Epithelial cell of esophagus (primary cell): Measurements from ENCODE around the gene INO80E.

Experiments
- DNase-seq: peaks from one replicate; pipeline ENCODE4 v3.0.0; 2010; ENCODE audit warnings: low read depth
- H3K4me3 ChIP-seq: 2 replicates; pipeline ENCODE4 v1.5.1; 2011; ENCODE audit warnings: mild to moderate bottlenecking, low read length, control low read depth
- CTCF ChIP-seq: IDR thresholded peaks from 2 replicates; pipeline ENCODE4 v1.5.1; 2011; ENCODE audit warnings: low read depth, mild to moderate bottlenecking, low read length, control low read depth, inconsistent platforms; ENCODE audit not compliant: insufficient read depth; ENCODE audit errors: missing control alignments

INO80E gene

DNA sequence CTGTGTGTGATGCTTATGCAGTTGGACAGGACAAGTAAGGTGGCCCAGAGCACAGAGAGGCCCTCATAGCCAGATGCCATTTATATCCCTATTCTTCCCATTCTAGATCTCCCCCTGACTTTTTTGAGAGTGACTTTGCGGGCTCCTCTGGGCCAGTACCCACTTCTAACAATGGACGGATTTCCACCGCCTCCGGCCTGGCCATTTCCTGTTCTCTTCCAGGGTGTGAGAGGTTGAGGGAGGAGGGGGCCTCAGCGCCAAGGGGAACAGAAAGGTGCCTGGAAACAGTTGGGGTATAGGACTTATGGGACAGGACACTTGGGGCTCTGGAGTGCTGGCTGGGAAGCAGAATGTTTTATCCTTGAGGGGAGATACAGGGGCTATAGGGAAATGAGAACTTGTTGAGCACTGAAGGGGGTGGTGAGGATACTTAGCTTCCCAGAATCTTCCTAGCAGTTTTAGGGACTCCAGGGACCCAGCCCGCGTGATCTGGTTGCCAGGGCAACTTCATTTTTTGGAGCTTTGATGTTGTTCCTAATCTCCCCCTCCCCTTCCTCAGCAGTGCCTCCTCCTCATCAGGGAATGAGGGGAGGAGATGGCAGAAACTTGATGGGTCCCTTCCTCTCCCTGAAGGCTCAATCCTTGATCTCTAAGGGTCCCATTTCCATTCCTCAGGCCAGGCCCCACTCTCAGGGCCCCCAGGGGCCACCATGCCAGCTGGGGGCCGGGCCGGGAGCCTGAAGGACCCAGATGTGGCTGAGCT, 18.8 kb upstream of the INO80E start:
- TF ChIP-seq CTCF, result no peak
- DNase-seq, result no peak
- H3K4me3 ChIP-seq, result no peak overlapping the region

DNA sequence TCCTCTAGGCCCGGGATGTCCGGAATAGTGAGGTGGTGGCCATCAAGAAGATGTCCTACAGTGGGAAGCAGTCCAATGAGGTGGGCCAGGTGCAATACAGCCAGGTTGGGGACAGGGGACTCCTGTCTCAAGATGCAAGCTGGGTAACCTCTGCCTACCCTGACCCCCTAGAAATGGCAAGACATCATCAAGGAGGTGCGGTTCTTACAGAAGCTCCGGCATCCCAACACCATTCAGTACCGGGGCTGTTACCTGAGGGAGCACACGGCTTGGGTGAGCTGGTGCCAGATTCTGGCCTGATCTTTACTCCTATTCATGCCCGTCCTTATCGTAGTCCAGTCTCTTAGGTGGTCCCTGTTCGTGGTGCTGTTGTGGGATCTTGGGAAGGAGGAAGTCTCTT, 18.0 kb upstream of the INO80E start:
- no peak overlapping the region for H3K4me3 ChIP-seq
- TF ChIP-seq CTCF, result no peak
- DNase-seq, result no peak

- TF ChIP-seq CTCF, result no peak
- H3K4me3 ChIP-seq, result no peak overlapping the region
- DNase-seq, result no peak
Observed at GRCh38 chr16:29978564-29979270, 17.3 kb upstream of the INO80E start.

DNA sequence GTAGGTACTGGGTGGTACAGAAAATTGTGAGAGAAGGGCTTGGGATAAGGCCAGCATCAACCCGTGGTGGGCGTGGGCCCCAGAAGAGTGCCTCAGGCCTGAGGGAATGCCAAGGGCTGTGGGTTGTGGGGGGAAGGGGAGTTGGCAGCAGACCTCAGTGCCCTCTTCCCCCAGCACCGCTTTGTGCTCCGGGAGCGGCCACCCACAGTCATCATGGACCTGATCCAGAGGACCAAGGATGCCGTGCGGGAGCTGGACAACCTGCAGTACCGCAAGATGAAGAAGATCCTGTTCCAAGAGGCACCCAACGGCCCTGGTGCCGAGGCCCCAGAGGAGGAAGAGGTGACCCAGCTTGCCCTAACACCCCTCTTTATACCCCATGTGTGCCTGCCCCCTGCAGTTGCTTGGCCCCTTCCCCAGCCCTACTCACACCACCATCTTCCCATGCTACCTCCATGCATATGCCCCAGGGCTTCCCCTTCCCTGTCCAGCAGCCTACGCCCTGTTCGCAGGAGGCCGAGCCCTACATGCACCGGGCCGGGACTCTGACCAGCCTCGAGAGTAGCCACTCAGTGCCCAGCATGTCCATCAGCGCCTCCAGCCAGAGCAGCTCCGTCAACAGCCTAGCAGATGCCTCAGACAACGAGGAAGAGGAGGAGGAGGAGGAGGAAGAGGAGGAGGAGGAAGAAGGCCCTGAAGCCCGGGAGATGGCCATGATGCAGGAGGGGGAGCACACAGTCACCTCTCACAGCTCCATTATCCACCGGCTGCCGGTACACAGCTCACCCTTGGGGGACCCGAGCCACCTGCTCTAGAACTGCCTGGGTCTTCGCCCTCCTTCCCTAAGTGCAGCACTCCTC, 13.3 kb upstream of the INO80E start:
- no peak for DNase-seq
- H3K4me3 ChIP-seq, result no peak overlapping the region
- no peak for TF ChIP-seq CTCF

GRCh38 chr16:29983420-29984136, 12.5 kb upstream of the INO80E start:
- no peak overlapping the region for H3K4me3 ChIP-seq
- DNase-seq, result no peak
- no peak for TF ChIP-seq CTCF

GRCh38 chr16:29984137-29984763, 11.8 kb upstream of the INO80E start:
- H3K4me3 ChIP-seq, result no peak overlapping the region
- no peak for TF ChIP-seq CTCF
- no peak for DNase-seq
